ENCODE results near the gene SOX6. TPM values are rescaled to one million over a fixed set of nuclear protein-coding genes. Genes with fewer than 3 reads are reported as not detected.

Gene SOX6
- total RNA-seq, 1 donor from 2014 or later, result 8.3 TPM

- no peaks in the 10 kb centered on the region for H3K9me3 ChIP-seq
- H3K27ac ChIP-seq, result no peak overlapping the region
- intact Hi-C loops (cut with DNase I), result no loop called here
These were observed 370.5 kb downstream of the SOX6 start for GRCh38 chr11:15985860-15986139.

DNA sequence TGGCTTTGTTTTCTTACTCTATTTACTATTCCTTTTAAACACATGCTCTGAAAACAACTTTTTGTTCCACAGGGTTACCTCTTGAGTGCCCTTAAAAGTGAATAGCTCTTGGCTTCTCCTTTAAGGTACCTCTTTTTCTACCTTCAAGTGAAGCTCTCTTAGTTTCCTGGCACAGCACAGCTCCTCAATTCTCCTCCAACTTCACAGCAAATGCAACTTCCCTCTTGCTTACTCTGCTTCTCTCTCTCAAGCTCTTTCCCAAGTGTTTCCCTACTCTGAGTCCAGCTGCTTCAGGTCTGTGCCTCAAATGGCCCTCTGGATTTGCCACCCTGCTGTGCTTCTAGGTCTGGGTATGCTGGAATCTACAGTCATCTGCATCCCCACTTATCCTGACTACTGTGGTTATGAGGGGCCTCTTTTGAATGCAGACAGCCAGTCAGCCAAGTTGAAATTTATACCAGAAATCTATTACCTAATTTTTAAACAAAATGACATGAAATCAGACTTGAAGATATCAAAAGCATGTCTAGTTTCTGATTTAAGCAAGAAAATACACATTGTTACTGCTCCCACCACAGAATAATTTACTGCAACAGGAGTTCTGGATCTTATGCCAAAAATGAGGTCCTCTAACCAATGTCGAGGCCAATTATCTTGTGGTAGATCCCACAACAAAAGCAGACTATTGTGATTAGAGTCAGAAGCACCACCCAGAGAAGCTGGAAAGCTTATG, 371.1 kb downstream of the SOX6 start:
- Histone ChIP-seq H3K27ac (no peak overlapping the region), H3K27me3 (no peaks in the 10 kb centered on the region), H3K36me3 (no peaks in the 10 kb centered on the region), H3K4me1 (no peaks in the 10 kb centered on the region), H3K9me3 (no peaks in the 10 kb centered on the region), H3K4me3 (no peak overlapping the region)
- ATAC-seq (peak; percentile 92), DNase-seq (no peak)
- TF ChIP-seq CTCF (IDR thresholded peaks at IDR 0.05), result no peak
- intact Hi-C loops (cut with DNase I), result no loop called here

More at GRCh38 chr11:15985860-15986139, 370.5 kb downstream of the SOX6 start:
- TF ChIP-seq CTCF (IDR thresholded peaks at IDR 0.05), result no peak
- DNase-seq (no peak), ATAC-seq (no peak)
- Histone ChIP-seq H3K36me3 (no peaks in the 10 kb centered on the region), H3K4me3 (no peak overlapping the region), H3K4me1 (no peaks in the 10 kb centered on the region), H3K27me3 (no peaks in the 10 kb centered on the region)

DNA sequence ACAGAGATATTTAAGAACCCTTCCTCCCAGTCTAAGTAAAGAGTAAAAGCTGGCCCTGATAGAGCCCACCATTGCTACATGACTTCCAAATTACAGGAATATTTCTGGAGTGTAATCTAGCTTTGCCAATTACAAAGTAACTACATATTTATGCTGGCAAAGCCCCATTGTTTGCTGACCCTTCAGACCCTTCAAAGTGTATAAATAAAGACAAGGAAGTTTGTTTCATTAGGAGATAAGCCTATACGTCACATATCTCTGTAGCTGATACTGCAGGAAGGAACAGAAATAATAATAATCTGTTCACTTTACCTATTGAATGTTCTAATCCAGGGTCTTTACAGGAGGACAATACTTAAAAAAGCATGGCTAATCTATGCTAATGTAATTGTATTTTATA, 375.1 kb downstream of the SOX6 start:
- Histone ChIP-seq H3K27me3 (no peaks in the 10 kb centered on the region), H3K36me3 (no peaks in the 10 kb centered on the region), H3K4me3 (no peak overlapping the region), H3K4me1 (no peaks in the 10 kb centered on the region), H3K9me3 (no peaks in the 10 kb centered on the region), H3K27ac (no peak overlapping the region)
- no peak for TF ChIP-seq CTCF (IDR thresholded peaks at IDR 0.05)
- no peak for ATAC-seq
- DNase-seq, result no peak
- intact Hi-C loops (cut with DNase I), result no loop called here

- intact Hi-C loops (cut with DNase I), result no loop called here
- no peak overlapping the region for H3K27ac ChIP-seq
- no peak for TF ChIP-seq CTCF (IDR thresholded peaks at IDR 0.05)
These were observed 379.2 kb downstream of the SOX6 start for GRCh38 chr11:15977116-15977515.

DNA sequence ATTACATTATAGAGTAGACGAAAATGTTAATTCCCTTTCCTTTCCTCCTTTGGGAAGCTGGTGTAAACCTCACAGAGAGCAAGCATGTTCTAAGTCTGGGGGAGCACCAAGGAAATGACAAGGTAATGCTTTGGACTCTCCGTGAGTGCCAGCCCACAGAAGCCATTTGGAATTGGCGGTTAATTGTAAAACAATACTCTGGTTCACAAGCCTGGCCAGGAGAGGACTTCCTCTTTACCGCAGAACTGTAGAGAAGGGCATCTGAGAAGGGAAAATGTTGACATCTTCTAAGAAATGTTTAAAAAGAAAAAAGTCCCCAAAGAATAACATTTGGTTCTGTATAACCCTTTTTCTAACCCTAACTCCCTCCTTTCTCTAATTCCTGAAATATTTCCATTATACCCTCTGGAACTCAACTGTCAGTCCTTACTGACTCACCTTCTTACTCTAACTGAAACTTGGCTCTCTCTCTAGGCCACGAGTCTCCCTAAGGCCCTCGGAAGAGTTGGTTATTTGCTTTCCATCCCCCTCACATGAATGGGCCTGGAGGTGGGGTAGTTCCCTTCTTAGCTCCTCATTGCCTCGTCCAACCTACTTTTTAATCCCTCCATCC, 379.8 kb downstream of the SOX6 start:
- no peak for ATAC-seq
- Histone ChIP-seq H3K27me3 (no peaks in the 10 kb centered on the region), H3K4me3 (no peak overlapping the region), H3K27ac (no peak overlapping the region), H3K9me3 (no peaks in the 10 kb centered on the region), H3K4me1 (no peaks in the 10 kb centered on the region), H3K36me3 (no peaks in the 10 kb centered on the region)
- TF ChIP-seq CTCF (IDR thresholded peaks at IDR 0.05), result no peak
- DNase-seq, result no peak
- intact Hi-C loops (cut with DNase I), result no loop called here

More at GRCh38 chr11:15977116-15977515, 379.2 kb downstream of the SOX6 start:
- no peak for DNase-seq
- H3K4me3 ChIP-seq, result no peak overlapping the region
- ATAC-seq, result no peak
- no peaks in the 10 kb centered on the region for H3K27me3 ChIP-seq
- no peaks in the 10 kb centered on the region for H3K4me1 ChIP-seq
- H3K9me3 ChIP-seq, result no peaks in the 10 kb centered on the region
- H3K36me3 ChIP-seq, result no peaks in the 10 kb centered on the region
